ENCODE results near the gene MST1R.

GRCh38 chr3:49895791-49896190, 7.9 kb downstream of the MST1R start:
- TF ChIP-seq EZH2phosphoT487 (IDR thresholded peaks at IDR 0.05; ENCODE audit: low read depth) = no peak
- TF ChIP-seq, protein P1, sequence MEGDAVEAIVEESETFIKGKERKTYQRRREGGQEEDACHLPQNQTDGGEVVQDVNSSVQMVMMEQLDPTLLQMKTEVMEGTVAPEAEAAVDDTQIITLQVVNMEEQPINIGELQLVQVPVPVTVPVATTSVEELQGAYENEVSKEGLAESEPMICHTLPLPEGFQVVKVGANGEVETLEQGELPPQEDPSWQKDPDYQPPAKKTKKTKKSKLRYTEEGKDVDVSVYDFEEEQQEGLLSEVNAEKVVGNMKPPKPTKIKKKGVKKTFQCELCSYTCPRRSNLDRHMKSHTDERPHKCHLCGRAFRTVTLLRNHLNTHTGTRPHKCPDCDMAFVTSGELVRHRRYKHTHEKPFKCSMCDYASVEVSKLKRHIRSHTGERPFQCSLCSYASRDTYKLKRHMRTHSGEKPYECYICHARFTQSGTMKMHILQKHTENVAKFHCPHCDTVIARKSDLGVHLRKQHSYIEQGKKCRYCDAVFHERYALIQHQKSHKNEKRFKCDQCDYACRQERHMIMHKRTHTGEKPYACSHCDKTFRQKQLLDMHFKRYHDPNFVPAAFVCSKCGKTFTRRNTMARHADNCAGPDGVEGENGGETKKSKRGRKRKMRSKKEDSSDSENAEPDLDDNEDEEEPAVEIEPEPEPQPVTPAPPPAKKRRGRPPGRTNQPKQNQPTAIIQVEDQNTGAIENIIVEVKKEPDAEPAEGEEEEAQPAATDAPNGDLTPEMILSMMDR (IDR thresholded peaks at IDR 0.05; ENCODE audit: low read depth, low read length) = no peak
